BLaER1 treated with 17β-estradiol and CSF1 and Interleukin-3, amounts not matched to agents 10 nM and 100 nM (cell line): ENCODE results near the gene PIP5K1C.
"Not testable (repeated sequence)": the region's sequence is repeated elsewhere in the genome, so short reads cannot be mapped to it uniquely, and the experiment has no call there.

Source experiments
- H3K27ac ChIP-seq, 11 experiments: shearing (Covaris generic); formaldehyde crosslinking; 2 replicates each; pipeline ENCODE4 v1.8.1; 2022
- H3K27me3 ChIP-seq, 11 experiments: shearing (Covaris generic); formaldehyde crosslinking; 2 replicates each; pipeline ENCODE4 v1.8.1; 2022
- H3K36me3 ChIP-seq, 11 experiments: shearing (Covaris generic); formaldehyde crosslinking; 2 replicates each; pipeline ENCODE4 v1.8.1; 2022
- H3K4me1 ChIP-seq, 10 experiments: shearing (Covaris generic); formaldehyde crosslinking; 2 replicates each; pipeline ENCODE4 v1.8.1; 2022
- H3K4me2 ChIP-seq, 11 experiments: shearing (Covaris generic); formaldehyde crosslinking; 2 replicates each; pipeline ENCODE4 v1.8.1; 2022
- H3K4me3 ChIP-seq, 10 experiments: shearing (Covaris generic); formaldehyde crosslinking; 2 replicates each; pipeline ENCODE4 v1.8.1; 2022
- H3K9ac ChIP-seq, 11 experiments: shearing (Covaris generic); formaldehyde crosslinking; 2 replicates each; pipeline ENCODE4 v1.8.1; 2022
- H3K9me3 ChIP-seq, 11 experiments: shearing (Covaris generic); formaldehyde crosslinking; replicated peaks in 1 of 11; 2 replicates each; pipeline ENCODE4 v1.8.1; 2022
- H4K20me1 ChIP-seq, 11 experiments: shearing (Covaris generic); formaldehyde crosslinking; 2 replicates each; pipeline ENCODE4 v1.8.1; 2022
- Cebpa-rat ChIP-seq, 11 experiments: shearing (Covaris generic); IDR thresholded peaks; 2 replicates each; pipeline ENCODE4 v1.8.1; 2022

The PIP5K1C gene

GRCh38 chr19:3586127-3586626 lies 114.1 kb downstream of the PIP5K1C start:
- H3K4me1 ChIP-seq: peaks cover 0 to 14% (median 11%) of the 10 kb centered on the region in 10 experiments; a peak in 14 of 20 replicates
- TF ChIP-seq Cebpa-rat (IDR thresholded peaks at IDR 0.05): no peak
- H3K9me3 ChIP-seq: peaks cover 5 to 14% (median 13%) of the 10 kb centered on the region in 11 experiments
- peaks cover 0 to 4% (median 0%) of the 10 kb centered on the region in 11 experiments; a peak in 1 of 22 replicates for H4K20me1 ChIP-seq
- peaks cover 31 to 46% (median 41%) of the 10 kb centered on the region in 11 experiments for H3K27me3 ChIP-seq
- no peak overlapping the region for H3K27ac ChIP-seq
- peak overlapping the region; percentile 49 to 69 (median 56) for H3K4me3 ChIP-seq
- peak overlapping the region; percentile 73 to 88 (median 84) for H3K4me2 ChIP-seq
- no peaks in the 10 kb centered on the region for H3K36me3 ChIP-seq
- H3K9ac ChIP-seq: peak overlapping the region in 10 of 11 experiments; percentile 15 to 76 (median 62); a peak in 15 of 22 replicates

- peaks cover 0 to 8% (median 6%) of the 10 kb centered on the region in 11 experiments; a peak in 16 of 22 replicates for H3K9me3 ChIP-seq
- H3K36me3 ChIP-seq: no peaks in the 10 kb centered on the region
- peaks cover 0 to 4% (median 0%) of the 10 kb centered on the region in 11 experiments; a peak in 1 of 22 replicates for H4K20me1 ChIP-seq
- peaks cover 31 to 46% (median 41%) of the 10 kb centered on the region in 11 experiments for H3K27me3 ChIP-seq
- H3K4me2 ChIP-seq: peak within 1 kb of the TSS; percentile 73 to 88 (median 84)
- TF ChIP-seq Cebpa-rat (IDR thresholded peaks at IDR 0.05): no peak
- peak within 1 kb of the TSS; percentile 49 to 69 (median 56) for H3K4me3 ChIP-seq
- peak within 1 kb of the TSS; percentile 15 to 76 (median 62); a peak in 21 of 22 replicates for H3K9ac ChIP-seq
- H3K4me1 ChIP-seq: peaks cover 4 to 14% (median 11%) of the 10 kb centered on the region in 10 experiments; a peak in 14 of 20 replicates
- H3K27ac ChIP-seq: peak within 1 kb of the TSS in 3 of 11 experiments; percentile 10 to 22 (median 13); a peak in 3 of 22 replicates
Observed at GRCh38 chr19:3585301-3586126, 114.8 kb downstream of the PIP5K1C start, which contains the start of gene GIPC3. GIPC3 (plus strand) TSS chr19:3585478; CDS start chr19:3585598, 120 bp downstream.

GRCh38 chr19:3584036-3584802 lies 116.0 kb downstream of the PIP5K1C start:
- H3K4me2 ChIP-seq, H3K4me3 ChIP-seq: not testable (repeated sequence)

GRCh38 chr19:3581792-3582191 lies 118.5 kb downstream of the PIP5K1C start:
- not testable (repeated sequence) for H3K9me3 ChIP-seq, H3K4me2 ChIP-seq, H3K9ac ChIP-seq, H3K4me3 ChIP-seq, H3K27ac ChIP-seq
- peaks cover 0 to 18% (median 0%) of the 10 kb centered on the region in 11 experiments; a peak in 6 of 22 replicates for H4K20me1 ChIP-seq
- peaks cover 6 to 18% (median 12%) of the 10 kb centered on the region in 10 experiments; a peak in 15 of 20 replicates for H3K4me1 ChIP-seq
- peaks cover 4 to 14% (median 10%) of the 10 kb centered on the region in 11 experiments; a peak in 12 of 22 replicates for H3K36me3 ChIP-seq
- peaks cover 26 to 37% (median 34%) of the 10 kb centered on the region in 11 experiments for H3K27me3 ChIP-seq

More at GRCh38 chr19:3584036-3584802, 116.0 kb downstream of the PIP5K1C start:
- H4K20me1 ChIP-seq, H3K9me3 ChIP-seq, H3K27ac ChIP-seq, H3K9ac ChIP-seq, H3K36me3 ChIP-seq: not testable (repeated sequence)
- peaks cover 31 to 46% (median 41%) of the 10 kb centered on the region in 11 experiments for H3K27me3 ChIP-seq
- peaks cover 6 to 18% (median 12%) of the 10 kb centered on the region in 10 experiments; a peak in 15 of 20 replicates for H3K4me1 ChIP-seq
